Activated effector memory CD4-positive, alpha-beta T cell treated with Interleukin-2 at 50 U/mL for 16 hours (primary cell): ENCODE results near the gene EHD2.
A peak's percentile ranks its signal among the peaks of the same experiment; 100 is the strongest.
"Not testable (repeated sequence)": the region's sequence is repeated elsewhere in the genome, so short reads cannot be mapped to it uniquely, and the experiment has no call there.

ENCODE experiments used
- DNase-seq: peaks from one replicate; pipeline ENCODE4 v3.0.0-alpha.2; 2020

The EHD2 gene

GRCh38 chr19:47713046-47714021 lies at the start of gene EHD2:
Gene EHD2 (plus strand): TSS chr19:47713422. CDS start chr19:47716613, 3,191 bp downstream.
- DNase-seq: peak; percentile 10

- DNase-seq: no peak
Observed at GRCh38 chr19:47663435-47663910, 49.7 kb upstream of the EHD2 start.

GRCh38 chr19:47663911-47664771 lies 49.1 kb upstream of the EHD2 start:
- no peak for DNase-seq

GRCh38 chr19:47668556-47668955 lies 44.7 kb upstream of the EHD2 start:
- not testable (repeated sequence) for DNase-seq

- no peak for DNase-seq
Observed at GRCh38 chr19:47670736-47671135, 42.5 kb upstream of the EHD2 start.

GRCh38 chr19:47671499-47671898 lies 41.7 kb upstream of the EHD2 start:
- DNase-seq: no peak

- DNase-seq: no peak
Observed at GRCh38 chr19:47673426-47673825, 39.8 kb upstream of the EHD2 start.

- no peak for DNase-seq
Observed at GRCh38 chr19:47674548-47674947, 38.7 kb upstream of the EHD2 start.

GRCh38 chr19:47675271-47675670 lies 38.0 kb upstream of the EHD2 start:
- no peak for DNase-seq

GRCh38 chr19:47675859-47676258 lies 37.4 kb upstream of the EHD2 start:
- DNase-seq: no peak

- no peak for DNase-seq
Observed at GRCh38 chr19:47676811-47677210, 36.4 kb upstream of the EHD2 start.

- no peak for DNase-seq
Observed at GRCh38 chr19:47679251-47679900, 33.8 kb upstream of the EHD2 start.

GRCh38 chr19:47679922-47680857 lies 33.0 kb upstream of the EHD2 start:
- DNase-seq: no peak

GRCh38 chr19:47680858-47681332 lies 32.3 kb upstream of the EHD2 start:
- DNase-seq: no peak

- no peak for DNase-seq
Observed at GRCh38 chr19:47681388-47681787, 31.8 kb upstream of the EHD2 start.

GRCh38 chr19:47681936-47682335 lies 31.3 kb upstream of the EHD2 start:
- DNase-seq: no peak

GRCh38 chr19:47682939-47683338 lies 30.3 kb upstream of the EHD2 start:
- no peak for DNase-seq

GRCh38 chr19:47686679-47687450 lies 26.4 kb upstream of the EHD2 start:
- no peak for DNase-seq

GRCh38 chr19:47687906-47688305 lies 25.3 kb upstream of the EHD2 start:
- DNase-seq: no peak

GRCh38 chr19:47691090-47691489 lies 22.1 kb upstream of the EHD2 start:
- no peak for DNase-seq

- no peak for DNase-seq
Observed at GRCh38 chr19:47691782-47692181, 21.4 kb upstream of the EHD2 start.
